Measurements from ENCODE around the gene BASP1. TPM values are rescaled to one million over a fixed set of nuclear protein-coding genes. Genes with fewer than 3 reads are reported as not detected.

Gene BASP1
- total and polyA plus RNA-seq, 10 of the 15 experiments (the other 5 are each of a cell fraction or from before 2014, with no cell fraction given), result 27.3 to 190 (median 102) TPM

DNA sequence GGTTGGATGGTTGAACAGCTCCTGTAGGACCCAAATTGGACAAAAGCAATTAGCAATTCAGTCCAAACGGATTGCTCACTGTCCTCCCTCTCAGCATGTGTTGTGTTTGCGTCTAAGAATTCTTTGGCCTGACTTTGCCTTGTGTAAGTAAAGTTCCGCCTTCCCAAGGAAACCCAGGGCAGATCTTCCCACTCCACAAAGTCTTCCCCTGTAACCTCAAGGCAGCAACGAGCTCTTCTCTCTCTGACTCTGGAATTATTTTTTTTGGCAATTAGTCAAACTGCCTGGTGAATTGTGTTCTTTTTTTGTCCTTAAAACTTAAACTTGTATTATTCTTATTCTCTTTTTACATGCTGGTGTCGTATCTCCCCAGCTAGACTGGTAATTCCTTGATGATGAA lies 20.7 kb upstream of the BASP1 start (continued):
- TF ChIP-seq, protein P1, sequence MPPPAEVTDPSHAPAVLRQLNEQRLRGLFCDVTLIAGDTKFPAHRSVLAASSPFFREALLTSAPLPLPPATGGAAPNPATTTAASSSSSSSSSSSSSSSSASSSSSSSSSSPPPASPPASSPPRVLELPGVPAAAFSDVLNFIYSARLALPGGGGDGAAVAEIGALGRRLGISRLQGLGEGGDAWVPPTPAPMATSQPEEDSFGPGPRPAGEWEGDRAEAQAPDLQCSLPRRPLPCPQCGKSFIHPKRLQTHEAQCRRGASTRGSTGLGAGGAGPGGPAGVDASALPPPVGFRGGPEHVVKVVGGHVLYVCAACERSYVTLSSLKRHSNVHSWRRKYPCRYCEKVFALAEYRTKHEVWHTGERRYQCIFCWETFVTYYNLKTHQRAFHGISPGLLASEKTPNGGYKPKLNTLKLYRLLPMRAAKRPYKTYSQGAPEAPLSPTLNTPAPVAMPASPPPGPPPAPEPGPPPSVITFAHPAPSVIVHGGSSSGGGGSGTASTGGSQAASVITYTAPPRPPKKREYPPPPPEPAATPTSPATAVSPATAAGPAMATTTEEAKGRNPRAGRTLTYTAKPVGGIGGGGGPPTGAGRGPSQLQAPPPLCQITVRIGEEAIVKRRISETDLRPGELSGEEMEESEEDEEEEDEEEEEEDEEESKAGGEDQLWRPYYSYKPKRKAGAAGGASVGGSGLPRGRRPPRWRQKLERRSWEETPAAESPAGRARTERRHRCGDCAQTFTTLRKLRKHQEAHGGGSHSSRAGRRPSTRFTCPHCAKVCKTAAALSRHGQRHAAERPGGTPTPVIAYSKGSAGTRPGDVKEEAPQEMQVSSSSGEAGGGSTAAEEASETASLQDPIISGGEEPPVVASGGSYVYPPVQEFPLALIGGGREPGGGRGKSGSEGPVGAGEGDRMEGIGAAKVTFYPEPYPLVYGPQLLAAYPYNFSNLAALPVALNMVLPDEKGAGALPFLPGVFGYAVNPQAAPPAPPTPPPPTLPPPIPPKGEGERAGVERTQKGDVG (CRISPR knock-in tag; IDR thresholded peaks at IDR 0.05), result no peak
- TF ChIP-seq SIN3A (IDR thresholded peaks at IDR 0.05; ENCODE audit: low read depth, low read length), result no peak
- TF ChIP-seq YBX1 (IDR thresholded peaks at IDR 0.05), result no peak
- TF ChIP-seq EZH2 (IDR thresholded peaks at IDR 0.05; ENCODE audit: borderline replicate concordance, control insufficient read depth, low read depth, low read length), result no peak
- no peak for TF ChIP-seq CHD4 (IDR thresholded peaks at IDR 0.05)
- TF ChIP-seq STAT3 (IDR thresholded peaks at IDR 0.05; ENCODE audit: low read depth, low read length), result no peak
- TF ChIP-seq, protein P2, sequence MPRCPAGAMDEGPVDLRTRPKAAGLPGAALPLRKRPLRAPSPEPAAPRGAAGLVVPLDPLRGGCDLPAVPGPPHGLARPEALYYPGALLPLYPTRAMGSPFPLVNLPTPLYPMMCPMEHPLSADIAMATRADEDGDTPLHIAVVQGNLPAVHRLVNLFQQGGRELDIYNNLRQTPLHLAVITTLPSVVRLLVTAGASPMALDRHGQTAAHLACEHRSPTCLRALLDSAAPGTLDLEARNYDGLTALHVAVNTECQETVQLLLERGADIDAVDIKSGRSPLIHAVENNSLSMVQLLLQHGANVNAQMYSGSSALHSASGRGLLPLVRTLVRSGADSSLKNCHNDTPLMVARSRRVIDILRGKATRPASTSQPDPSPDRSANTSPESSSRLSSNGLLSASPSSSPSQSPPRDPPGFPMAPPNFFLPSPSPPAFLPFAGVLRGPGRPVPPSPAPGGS (IDR thresholded peaks at IDR 0.05; ENCODE audit: borderline replicate concordance, insufficient read depth, low read depth, low read length, poor library complexity, severe bottlenecking), result no peak
